Fibroblast of mammary gland (primary cell): ENCODE data around the gene NEK1.

Experiments
- DNase-seq: peaks from one replicate; pipeline ENCODE4 v3.0.0-alpha.2; 2010; ENCODE audit warnings: low read depth
- H3K4me3 ChIP-seq: 2 replicates; pipeline ENCODE4 v1.5.1; 2011; ENCODE audit warnings: low read depth, mild to moderate bottlenecking, low read length, moderate library complexity; ENCODE audit not compliant: control insufficient read depth
- TF ChIP-seq, protein P1 (sequence below): conservative IDR thresholded peaks from 2 replicates; pipeline ENCODE4 v1.5.1; 2011; ENCODE audit warnings: low read depth, low read length, inconsistent platforms; ENCODE audit not compliant: control insufficient read depth, insufficient read depth

The NEK1 gene

DNA sequence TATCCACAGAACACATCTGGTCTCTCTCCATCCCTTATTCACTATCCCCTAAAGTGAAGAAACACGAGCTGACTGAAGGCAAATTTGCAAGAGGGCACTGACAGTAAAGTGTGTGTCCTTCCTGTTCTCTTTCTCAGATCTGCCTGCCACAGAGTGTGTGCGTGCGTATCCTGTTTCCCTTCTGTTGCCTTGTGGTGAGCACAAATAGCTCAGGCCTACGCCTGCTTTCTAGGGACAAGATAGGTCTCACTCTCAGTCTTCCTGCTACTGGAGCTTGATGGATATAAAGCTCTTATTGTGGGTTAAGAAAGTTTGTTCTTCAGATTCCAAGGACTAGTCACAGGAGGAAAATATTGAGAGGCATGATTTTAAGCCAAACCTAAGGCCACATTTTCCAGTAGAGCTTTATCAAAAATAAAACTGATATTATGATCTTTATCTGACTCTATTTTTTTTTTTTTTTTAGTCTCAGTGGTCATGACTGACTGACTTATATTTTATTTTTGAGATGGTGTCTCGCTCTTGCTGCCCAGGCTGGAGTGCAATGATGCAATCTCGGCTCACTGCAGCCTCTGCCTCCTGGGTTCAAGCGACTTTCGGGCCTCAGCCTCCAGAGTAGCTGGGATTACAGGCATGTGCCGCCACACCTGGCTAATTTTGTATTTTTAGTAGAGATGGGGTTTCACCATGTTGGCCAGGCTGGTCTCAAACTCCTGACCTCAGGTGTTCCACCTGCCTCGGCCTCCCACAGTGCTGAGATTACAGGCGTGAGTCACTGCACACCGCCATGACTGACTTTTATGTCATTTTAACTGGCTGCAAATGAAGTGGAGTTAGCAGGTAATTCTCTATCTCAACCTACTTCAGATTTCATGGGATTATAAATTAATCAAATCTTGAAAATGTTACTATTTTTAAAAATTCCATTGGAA, 201.3 kb downstream of the NEK1 start:
- TF ChIP-seq, protein P1, sequence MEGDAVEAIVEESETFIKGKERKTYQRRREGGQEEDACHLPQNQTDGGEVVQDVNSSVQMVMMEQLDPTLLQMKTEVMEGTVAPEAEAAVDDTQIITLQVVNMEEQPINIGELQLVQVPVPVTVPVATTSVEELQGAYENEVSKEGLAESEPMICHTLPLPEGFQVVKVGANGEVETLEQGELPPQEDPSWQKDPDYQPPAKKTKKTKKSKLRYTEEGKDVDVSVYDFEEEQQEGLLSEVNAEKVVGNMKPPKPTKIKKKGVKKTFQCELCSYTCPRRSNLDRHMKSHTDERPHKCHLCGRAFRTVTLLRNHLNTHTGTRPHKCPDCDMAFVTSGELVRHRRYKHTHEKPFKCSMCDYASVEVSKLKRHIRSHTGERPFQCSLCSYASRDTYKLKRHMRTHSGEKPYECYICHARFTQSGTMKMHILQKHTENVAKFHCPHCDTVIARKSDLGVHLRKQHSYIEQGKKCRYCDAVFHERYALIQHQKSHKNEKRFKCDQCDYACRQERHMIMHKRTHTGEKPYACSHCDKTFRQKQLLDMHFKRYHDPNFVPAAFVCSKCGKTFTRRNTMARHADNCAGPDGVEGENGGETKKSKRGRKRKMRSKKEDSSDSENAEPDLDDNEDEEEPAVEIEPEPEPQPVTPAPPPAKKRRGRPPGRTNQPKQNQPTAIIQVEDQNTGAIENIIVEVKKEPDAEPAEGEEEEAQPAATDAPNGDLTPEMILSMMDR = no peak

GRCh38 chr4:169407217-169407845, 205.1 kb downstream of the NEK1 start:
- no peak overlapping the region for H3K4me3 ChIP-seq
- TF ChIP-seq, protein P1 = no peak
- no peak for DNase-seq

More for the DNA sequence above, 201.3 kb downstream of the NEK1 start:
- no peak overlapping the region for H3K4me3 ChIP-seq
- DNase-seq = peak; percentile 51

DNA sequence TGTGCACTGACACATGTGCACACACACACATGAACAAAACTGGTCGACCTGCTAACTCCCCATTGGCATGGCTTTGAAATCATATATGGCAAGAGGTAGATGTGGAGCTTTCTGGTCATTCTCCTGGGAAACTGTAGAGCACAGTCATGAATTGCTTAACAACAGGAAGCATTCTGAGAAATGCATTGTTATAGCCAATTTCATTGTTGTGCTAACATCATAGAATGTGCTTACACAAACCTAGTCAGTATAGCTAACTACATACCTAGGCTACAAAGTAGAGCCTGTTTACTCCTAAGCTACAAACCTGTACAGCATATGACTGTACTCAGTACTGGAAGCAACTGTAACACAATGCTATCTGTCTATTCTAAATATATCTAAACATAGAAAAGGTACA, 207.4 kb downstream of the NEK1 start:
- TF ChIP-seq, protein P1 = no peak
- H3K4me3 ChIP-seq = no peak overlapping the region
- DNase-seq = peak; percentile 77

DNA sequence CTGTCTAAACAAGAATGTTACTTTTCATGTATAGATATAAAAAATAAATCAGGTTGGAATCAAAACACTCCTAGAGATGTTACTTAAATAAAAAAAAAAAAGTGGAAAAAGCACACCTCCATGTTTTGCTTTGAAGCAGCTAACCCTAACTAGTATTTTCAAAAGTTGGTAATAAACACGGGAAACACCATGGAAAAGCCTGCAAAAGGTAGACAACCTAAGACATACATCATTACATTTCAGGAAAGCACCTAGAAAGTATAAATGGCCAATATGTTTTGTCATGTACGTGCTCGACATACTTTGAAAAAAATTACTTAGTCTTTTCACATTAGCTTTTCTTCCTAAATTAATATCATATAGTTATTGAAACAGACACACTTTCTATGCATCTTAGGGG, 211.6 kb downstream of the NEK1 start:
- H3K4me3 ChIP-seq = no peak overlapping the region
- no peak for DNase-seq
- TF ChIP-seq, protein P1 = no peak

DNA sequence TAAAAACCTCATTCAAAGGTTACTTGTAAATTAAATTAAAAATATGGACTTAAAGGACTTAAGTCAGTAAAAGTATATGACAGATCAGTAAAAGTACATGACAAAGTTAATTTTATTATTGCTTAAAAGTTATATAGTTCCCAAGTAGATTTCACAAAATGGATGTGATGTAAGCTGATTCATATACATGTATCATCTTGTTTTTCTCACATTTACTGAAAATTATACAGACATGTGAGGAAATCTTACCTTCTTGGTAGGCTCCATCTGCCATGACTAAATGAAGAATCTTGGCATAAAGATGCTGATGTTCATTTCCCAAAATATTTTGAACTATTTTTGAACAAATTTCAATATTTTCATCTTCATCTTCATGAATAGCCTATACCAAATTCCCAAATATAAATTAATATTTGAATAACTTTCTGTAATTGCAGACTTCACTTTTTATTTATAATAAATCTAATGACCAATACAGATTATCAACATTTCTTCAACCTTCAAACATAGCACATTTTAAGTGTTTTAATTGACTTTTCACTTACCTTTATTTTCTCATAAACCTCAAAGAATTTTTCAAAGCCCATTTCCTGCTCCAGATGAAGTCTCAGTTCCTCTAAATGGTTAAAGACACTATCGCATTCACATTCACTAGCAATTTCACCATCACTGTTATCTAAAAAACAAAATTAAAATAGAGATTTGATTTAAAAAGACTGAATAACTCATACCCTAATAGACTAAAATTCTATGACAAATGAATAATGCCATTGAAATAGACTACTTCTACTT, 212.2 kb downstream of the NEK1 start:
- TF ChIP-seq, protein P1 = no peak
- DNase-seq = peak; percentile 28
- no peak overlapping the region for H3K4me3 ChIP-seq

- no peak overlapping the region for H3K4me3 ChIP-seq
- DNase-seq = peak; percentile 92
- TF ChIP-seq, protein P1 = no peak
Observed at GRCh38 chr4:169398316-169398715, 214.1 kb downstream of the NEK1 start.
